HuH-7.5 (cell line): ENCODE data around the gene RAB44.

Experiments used
- DNase-seq: peaks from one replicate; pipeline ENCODE4 v3.0.0; 2011; ENCODE audit warnings: low spot score

The RAB44 gene

GRCh38 chr6:36670271-36670670 is 27.4 kb upstream of the RAB44 start:
- no peak for DNase-seq

GRCh38 chr6:36671687-36672375 is 25.8 kb upstream of the RAB44 start:
- DNase-seq = no peak

- DNase-seq = no peak
Measured at GRCh38 chr6:36673882-36674281, 23.7 kb upstream of the RAB44 start.

GRCh38 chr6:36674942-36675341 is 22.7 kb upstream of the RAB44 start:
- no peak for DNase-seq

GRCh38 chr6:36676141-36677058 is 21.2 kb upstream of the RAB44 start:
- DNase-seq = no peak

- no peak for DNase-seq
Measured at GRCh38 chr6:36677059-36677749, 20.4 kb upstream of the RAB44 start.

- DNase-seq = no peak
Measured at GRCh38 chr6:36677753-36678487, 19.7 kb upstream of the RAB44 start.

GRCh38 chr6:36678488-36679042 is 19.1 kb upstream of the RAB44 start, which contains the start of gene CDKN1A:
Gene CDKN1A, plus strand, starts transcription at chr6:36678714. Its CDS starts 5,388 bp downstream, at chr6:36684102.
- peak; percentile 60 for DNase-seq

- no peak for DNase-seq
Measured at GRCh38 chr6:36679043-36679833, 18.4 kb upstream of the RAB44 start.

GRCh38 chr6:36682328-36683144 is 15.1 kb upstream of the RAB44 start:
- DNase-seq = no peak

GRCh38 chr6:36683145-36683655 is 14.4 kb upstream of the RAB44 start:
- DNase-seq = no peak

GRCh38 chr6:36683656-36684446 is 13.8 kb upstream of the RAB44 start:
- DNase-seq = no peak

GRCh38 chr6:36684447-36684812 is 13.2 kb upstream of the RAB44 start:
- no peak for DNase-seq

- no peak for DNase-seq
Measured at GRCh38 chr6:36685166-36685924, 12.3 kb upstream of the RAB44 start.

GRCh38 chr6:36685926-36686667 is 11.5 kb upstream of the RAB44 start:
- DNase-seq = no peak

- DNase-seq = no peak
Measured at GRCh38 chr6:36686668-36687513, 10.7 kb upstream of the RAB44 start.
